NT2/D1 (cell line): ENCODE results near the gene DGKK.

ENCODE experiments used
- SUZ12 ChIP-seq: IDR thresholded peaks from 2 replicates; pipeline ENCODE4 v1.6.1; 2011; ENCODE audit not compliant: insufficient read length, insufficient read depth; ENCODE audit errors: extremely low read depth
- ZNF274 ChIP-seq: IDR thresholded peaks from 2 replicates; pipeline ENCODE4 v1.6.1; 2011; ENCODE audit warnings: mild to moderate bottlenecking, low read depth, low read length

DNA sequence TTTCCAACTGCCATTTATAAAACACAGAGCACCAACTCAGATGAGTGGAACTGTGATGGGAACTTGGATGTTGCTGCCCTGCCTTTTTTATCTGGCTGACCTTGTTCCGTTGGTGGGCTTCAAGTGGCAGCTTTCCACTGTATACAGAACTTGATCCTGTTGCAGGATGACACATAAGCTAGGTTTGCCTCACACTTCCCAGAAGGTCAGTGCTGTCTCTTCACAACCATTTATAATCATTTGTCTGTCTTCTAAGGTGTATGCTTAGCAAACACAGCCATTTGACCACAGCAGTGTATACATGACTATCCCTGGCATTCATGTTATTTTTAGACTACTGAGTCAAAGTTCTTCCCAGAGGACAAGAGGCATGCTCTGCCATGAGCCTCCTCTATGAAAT lies 20.3 kb downstream of the DGKK start:
- TF ChIP-seq ZNF274, result no peak
- TF ChIP-seq SUZ12, result no peak
